Mucosa of descending colon (tissue), 3 donors: ENCODE measurements around the gene PON2. TPM values are rescaled to one million over a fixed set of nuclear protein-coding genes. Genes with fewer than 3 reads are reported as not detected.

Experiments used
- ATAC-seq: fragments of 200-7000 bp; cut with Tn5 transposase; one replicate; pipeline ENCODE4 v1.9.1; 2020; ENCODE audit warnings: mild to moderate bottlenecking, moderate library complexity
- DNase-seq, 3 donors: peaks; one replicate each; pipeline ENCODE4 v3.0.0-alpha.2; 2020
- H3K36me3 ChIP-seq: fragments of 200-600 bp; one replicate; pipeline ENCODE4 v1.8.0; 2021; ENCODE audit warnings: low read depth, mild to moderate bottlenecking
- H3K4me1 ChIP-seq: fragments of 200-600 bp; one replicate; pipeline ENCODE4 v1.8.0; 2021; ENCODE audit warnings: low read depth, mild to moderate bottlenecking
- H3K4me3 ChIP-seq: fragments of 200-600 bp; one replicate; pipeline ENCODE4 v1.8.0; 2021; ENCODE audit warnings: mild to moderate bottlenecking
- H3K9me3 ChIP-seq: fragments of 200-600 bp; one replicate; pipeline ENCODE4 v1.8.0; 2021; ENCODE audit warnings: mild to moderate bottlenecking
- intact Hi-C, 2 donors: fragments of 100-400 bp; cut with DNase I in 1 of 2; cut with micrococcal nuclease in 1 of 2; formaldehyde crosslinking; loops; one replicate each; pipeline versions ENCODE4 v1.11.0 to v1.11.1; 2022; cut with DNase I, micrococcal nuclease
- total RNA-seq, 3 donors: library from RNA; stranded (reverse); fragmentation: NEBNext Ultra II Directional in 2 of 3; extraction: Animal tissue kit (Norgen Biotek cat#: 25700) in 2 of 3; gene quantifications; one replicate each; pipeline versions ENCODE4 v1.2.1 to v1.2.4, GENCODE V29; 2021 to 2023
- TF ChIP-seq, protein P1 (sequence below): fragments of 200-600 bp; IDR thresholded peaks from one replicate; pipeline ENCODE4 v1.8.0; 2022; ENCODE audit warnings: antibody characterized with exemption, mild to moderate bottlenecking
- donor health status: DM: no; HTN: no; CAD: no; lungs with moderate emphysema.
- donor health status: DM: no; HTN: no; CAD: no.
- donor health status: DM: no; HTN: yes; CAD: no.

Gene PON2
- total RNA-seq, 3 donors from 2014 or later: 95.9 to 140 (median 129) TPM

DNA sequence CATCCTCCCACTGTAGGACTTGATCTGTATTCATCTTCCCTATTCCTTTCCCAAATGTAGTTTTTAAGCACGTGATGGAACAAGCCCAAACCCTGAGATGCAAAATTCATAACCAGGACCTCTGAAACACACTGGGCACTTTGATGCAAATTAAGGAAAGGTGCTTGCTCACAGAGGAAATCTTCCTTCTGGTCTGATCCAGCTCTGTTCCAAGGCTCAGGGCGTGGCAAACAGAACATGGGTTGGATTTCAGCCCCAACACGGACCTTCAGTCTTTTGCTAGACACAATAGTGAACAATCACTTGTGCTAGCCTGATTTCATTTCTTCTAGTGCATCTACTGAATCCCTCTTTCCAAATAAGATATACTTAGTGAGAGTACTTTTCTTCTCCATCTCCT is 66.6 kb downstream of the PON2 start:
- Histone ChIP-seq H3K36me3 (no peaks in the 10 kb centered on the region), H3K9me3 (no peaks in the 10 kb centered on the region), H3K4me3 (no peak overlapping the region), H3K4me1 (no peaks in the 10 kb centered on the region)
- DNase-seq (no peak), ATAC-seq (no peak)
- TF ChIP-seq, protein P1, sequence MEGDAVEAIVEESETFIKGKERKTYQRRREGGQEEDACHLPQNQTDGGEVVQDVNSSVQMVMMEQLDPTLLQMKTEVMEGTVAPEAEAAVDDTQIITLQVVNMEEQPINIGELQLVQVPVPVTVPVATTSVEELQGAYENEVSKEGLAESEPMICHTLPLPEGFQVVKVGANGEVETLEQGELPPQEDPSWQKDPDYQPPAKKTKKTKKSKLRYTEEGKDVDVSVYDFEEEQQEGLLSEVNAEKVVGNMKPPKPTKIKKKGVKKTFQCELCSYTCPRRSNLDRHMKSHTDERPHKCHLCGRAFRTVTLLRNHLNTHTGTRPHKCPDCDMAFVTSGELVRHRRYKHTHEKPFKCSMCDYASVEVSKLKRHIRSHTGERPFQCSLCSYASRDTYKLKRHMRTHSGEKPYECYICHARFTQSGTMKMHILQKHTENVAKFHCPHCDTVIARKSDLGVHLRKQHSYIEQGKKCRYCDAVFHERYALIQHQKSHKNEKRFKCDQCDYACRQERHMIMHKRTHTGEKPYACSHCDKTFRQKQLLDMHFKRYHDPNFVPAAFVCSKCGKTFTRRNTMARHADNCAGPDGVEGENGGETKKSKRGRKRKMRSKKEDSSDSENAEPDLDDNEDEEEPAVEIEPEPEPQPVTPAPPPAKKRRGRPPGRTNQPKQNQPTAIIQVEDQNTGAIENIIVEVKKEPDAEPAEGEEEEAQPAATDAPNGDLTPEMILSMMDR: no peak
- intact Hi-C loops: no loop called here

- no peak for DNase-seq
- Histone ChIP-seq H3K9me3 (no peaks in the 10 kb centered on the region), H3K4me1 (no peaks in the 10 kb centered on the region), H3K4me3 (no peak overlapping the region), H3K36me3 (no peaks in the 10 kb centered on the region)
- TF ChIP-seq, protein P1: no peak
- intact Hi-C loops: no loop called here
- no peak for ATAC-seq
These were observed 67.2 kb downstream of the PON2 start for GRCh38 chr7:95367606-95368005.

GRCh38 chr7:95365151-95365550 is 69.7 kb downstream of the PON2 start:
- Histone ChIP-seq H3K4me1 (no peaks in the 10 kb centered on the region), H3K4me3 (no peak overlapping the region), H3K36me3 (no peaks in the 10 kb centered on the region), H3K9me3 (no peaks in the 10 kb centered on the region)
- DNase-seq (no peak), ATAC-seq (no peak)
- intact Hi-C loops: no loop called here
- TF ChIP-seq, protein P1: no peak

DNA sequence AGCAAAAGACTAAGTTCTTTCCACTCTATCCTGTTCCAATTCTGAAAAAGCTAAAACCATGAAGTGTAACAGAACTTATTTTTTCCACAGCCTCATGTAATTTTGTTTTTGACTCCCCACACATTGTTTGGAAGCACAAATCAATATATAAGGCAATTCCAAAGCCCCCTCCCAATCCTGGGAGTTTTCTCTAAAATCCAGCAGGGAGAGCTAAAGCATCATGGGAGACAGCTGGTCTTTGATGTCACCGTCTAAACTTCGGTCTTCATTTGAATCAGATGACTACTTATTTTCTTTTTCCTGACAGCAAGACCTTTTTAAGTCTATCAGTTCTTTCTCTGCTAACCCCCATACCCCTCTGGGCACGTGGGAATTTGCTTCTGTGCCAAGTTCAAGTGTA is 77.2 kb downstream of the PON2 start:
- H3K4me3 ChIP-seq: no peak overlapping the region
- no peaks in the 10 kb centered on the region for H3K9me3 ChIP-seq
- TF ChIP-seq, protein P1: no peak
- DNase-seq (no peak), ATAC-seq (no peak)
- H3K4me1 ChIP-seq: no peaks in the 10 kb centered on the region
- intact Hi-C loops: no loop called here
- H3K36me3 ChIP-seq: no peaks in the 10 kb centered on the region

Other genes starting within 250 kb of the PON2 start
- not detected for gene PON1, start 110.5 kb downstream of the PON2 start, total RNA-seq
- gene PON3, start 38.7 kb downstream of the PON2 start, total RNA-seq: 1 to 10 TPM; 3.2 to 8.2 (median 4.2) TPM
- gene ASB4, start 50.9 kb upstream of the PON2 start, total RNA-seq: under 1 TPM in 2 of 3 donors, not detected in 1; 0.13 to 0.84 TPM
- gene PDK4, start 161.5 kb upstream of the PON2 start, total RNA-seq: 100 to 1,000 TPM in 1 of 3 donors, 10 to 100 TPM in 2; 36.2 to 224 (median 50.6) TPM